OCI-LY7 (cell line): ENCODE data around the gene PARD3B.

Source experiments
- EZH2phosphoT487 ChIP-seq: fragments of 200-600 bp; sonication (generic); IDR thresholded peaks from 2 replicates; pipeline ENCODE4 v1.6.1; 2018; ENCODE audit warnings: low read depth, borderline replicate concordance, mild to moderate bottlenecking, mixed run types, antibody characterized with exemption, low read length, moderate library complexity, mixed read lengths
- TF ChIP-seq, protein P1 (sequence below): fragments of 200-600 bp; sonication (generic); conservative IDR thresholded peaks from 2 replicates; pipeline ENCODE4 v1.5.1; 2014; ENCODE audit warnings: mild to moderate bottlenecking, antibody characterized with exemption, low read length, moderate library complexity, mixed read lengths

- TF ChIP-seq, protein P1, sequence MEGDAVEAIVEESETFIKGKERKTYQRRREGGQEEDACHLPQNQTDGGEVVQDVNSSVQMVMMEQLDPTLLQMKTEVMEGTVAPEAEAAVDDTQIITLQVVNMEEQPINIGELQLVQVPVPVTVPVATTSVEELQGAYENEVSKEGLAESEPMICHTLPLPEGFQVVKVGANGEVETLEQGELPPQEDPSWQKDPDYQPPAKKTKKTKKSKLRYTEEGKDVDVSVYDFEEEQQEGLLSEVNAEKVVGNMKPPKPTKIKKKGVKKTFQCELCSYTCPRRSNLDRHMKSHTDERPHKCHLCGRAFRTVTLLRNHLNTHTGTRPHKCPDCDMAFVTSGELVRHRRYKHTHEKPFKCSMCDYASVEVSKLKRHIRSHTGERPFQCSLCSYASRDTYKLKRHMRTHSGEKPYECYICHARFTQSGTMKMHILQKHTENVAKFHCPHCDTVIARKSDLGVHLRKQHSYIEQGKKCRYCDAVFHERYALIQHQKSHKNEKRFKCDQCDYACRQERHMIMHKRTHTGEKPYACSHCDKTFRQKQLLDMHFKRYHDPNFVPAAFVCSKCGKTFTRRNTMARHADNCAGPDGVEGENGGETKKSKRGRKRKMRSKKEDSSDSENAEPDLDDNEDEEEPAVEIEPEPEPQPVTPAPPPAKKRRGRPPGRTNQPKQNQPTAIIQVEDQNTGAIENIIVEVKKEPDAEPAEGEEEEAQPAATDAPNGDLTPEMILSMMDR, result no peak
- no peak for TF ChIP-seq EZH2phosphoT487
Observed at GRCh38 chr2:204705243-204705932, 160.1 kb downstream of the PARD3B start.
